NCI-H82 (cell line): ENCODE data around the gene APOH.
A peak's percentile ranks its signal among the peaks of the same experiment; 100 is the strongest.

Source experiments
- DNase-seq: peaks from one replicate; lab custom pipeline; 2025; lab: John Stamatoyannopoulos, UW

Gene APOH

DNA sequence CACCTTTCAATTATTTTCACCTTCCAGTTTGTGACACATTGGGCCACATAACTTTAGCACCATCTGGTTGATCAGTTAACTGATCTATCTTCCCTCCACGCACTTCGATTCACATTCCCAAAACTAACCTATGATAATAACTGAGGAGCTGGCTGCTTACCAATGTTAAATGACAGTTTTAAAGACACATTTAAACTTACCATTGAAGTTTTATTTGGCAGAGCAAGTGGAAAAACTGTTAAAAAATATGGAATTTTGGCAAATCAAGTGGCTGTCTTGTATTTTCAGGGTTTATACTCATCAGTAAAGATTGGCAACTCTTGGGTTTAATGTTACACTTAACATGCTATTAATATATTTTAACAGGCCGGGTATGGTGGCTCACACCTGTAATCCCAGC lies 5.4 kb upstream of the APOH start:
- DNase-seq: no peak

DNA sequence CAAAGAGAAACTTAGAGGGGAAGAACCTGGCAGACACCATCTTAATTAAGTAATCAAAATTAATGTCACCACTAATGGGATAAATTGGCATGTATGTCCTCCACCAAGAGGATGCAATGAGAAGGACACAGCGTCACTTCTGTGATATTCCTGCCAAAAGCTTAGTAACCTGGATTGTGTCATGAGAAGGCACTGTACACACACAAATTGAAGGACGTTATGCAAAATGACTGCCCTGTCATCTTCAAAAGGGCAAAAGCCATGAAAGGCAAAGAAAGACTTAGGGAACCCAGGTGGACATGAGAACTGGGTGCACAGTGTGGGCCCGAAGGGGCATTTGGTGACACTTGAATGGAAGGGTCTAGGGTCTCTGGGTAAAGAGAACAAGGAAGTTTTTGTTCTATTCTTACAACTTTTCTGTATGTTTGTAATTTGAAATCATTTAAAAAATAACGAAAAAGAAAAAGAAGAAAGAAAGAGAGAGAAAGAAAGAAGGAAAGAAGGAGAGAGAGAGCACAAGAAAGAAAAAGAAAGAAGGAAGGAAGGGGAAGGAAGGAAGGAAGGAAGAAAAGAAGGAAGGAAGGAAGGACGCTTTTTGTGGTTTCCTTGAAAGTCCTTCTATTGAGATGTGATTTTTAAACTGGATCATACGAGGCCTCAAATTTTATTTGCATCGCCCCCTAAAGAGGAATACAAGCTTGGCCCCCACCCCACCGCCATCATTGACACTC lies 4.0 kb upstream of the APOH start:
- no peak for DNase-seq

DNA sequence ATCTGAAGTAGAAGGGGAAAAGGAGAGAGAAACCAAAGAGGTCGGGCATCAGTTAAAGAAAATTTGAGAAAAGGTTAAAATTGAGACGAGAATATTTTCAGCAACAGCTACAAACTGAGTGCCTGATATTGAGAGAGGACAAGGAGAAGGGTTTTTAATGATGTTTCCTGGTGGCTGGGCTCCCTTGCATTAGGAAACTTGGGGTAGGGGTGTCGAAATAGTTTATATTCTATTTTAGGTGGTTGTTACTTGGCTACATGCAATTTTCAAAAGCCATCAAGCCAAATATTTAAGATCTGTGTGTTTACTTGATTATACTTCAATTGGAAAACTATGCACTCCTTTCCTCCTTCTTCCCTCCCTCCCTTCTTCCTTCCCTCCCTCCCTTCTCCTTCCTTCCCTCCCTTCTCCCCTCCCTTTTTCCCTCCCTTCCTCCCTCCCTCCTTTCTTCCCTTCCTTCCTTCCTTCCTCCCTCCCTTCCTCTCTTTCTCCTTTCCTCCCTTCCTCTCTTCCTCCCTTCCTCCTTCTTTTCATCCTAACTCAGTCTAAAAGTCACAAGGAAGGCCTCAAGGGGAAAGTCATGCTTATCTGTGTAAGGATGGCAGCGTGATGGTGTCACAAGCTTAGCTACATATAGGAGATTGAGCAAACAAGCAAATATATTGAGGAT lies 1.8 kb upstream of the APOH start:
- DNase-seq: no peak

DNA sequence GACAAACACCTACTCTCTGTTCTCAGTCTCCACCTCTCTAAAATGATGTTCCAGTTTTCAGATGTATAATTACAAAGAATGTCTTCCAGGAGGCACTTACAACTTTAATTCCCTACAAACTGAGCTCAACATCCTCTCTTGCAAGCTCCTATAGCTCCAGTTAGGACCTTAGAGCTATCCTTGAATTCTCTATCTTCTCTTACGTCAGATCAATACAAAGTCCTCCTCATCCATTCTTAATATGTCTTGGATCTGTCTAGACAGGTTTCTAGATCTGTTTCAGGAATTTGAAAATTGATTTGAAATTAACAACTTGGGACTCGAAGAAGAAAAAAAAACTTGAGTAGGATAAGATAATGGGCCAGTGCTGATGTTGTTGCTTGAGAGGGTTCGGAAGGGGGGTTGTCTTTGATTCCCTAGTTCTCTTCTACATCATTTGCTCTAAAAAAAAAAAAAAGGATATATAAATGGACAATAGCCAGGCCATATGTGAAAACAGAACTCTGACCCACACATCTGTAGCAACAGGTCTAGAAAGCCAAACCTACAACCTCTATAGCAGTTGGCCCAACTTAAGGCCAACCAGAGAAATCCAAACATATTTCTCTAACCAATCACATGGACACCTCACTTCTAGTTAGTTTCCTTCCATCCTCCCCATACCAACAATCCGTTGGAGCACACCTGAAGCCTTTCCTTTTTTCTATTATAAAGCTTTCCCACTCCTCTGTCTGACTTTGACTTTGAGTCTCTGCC lies 746 bp upstream of the APOH start:
- DNase-seq: no peak

DNA sequence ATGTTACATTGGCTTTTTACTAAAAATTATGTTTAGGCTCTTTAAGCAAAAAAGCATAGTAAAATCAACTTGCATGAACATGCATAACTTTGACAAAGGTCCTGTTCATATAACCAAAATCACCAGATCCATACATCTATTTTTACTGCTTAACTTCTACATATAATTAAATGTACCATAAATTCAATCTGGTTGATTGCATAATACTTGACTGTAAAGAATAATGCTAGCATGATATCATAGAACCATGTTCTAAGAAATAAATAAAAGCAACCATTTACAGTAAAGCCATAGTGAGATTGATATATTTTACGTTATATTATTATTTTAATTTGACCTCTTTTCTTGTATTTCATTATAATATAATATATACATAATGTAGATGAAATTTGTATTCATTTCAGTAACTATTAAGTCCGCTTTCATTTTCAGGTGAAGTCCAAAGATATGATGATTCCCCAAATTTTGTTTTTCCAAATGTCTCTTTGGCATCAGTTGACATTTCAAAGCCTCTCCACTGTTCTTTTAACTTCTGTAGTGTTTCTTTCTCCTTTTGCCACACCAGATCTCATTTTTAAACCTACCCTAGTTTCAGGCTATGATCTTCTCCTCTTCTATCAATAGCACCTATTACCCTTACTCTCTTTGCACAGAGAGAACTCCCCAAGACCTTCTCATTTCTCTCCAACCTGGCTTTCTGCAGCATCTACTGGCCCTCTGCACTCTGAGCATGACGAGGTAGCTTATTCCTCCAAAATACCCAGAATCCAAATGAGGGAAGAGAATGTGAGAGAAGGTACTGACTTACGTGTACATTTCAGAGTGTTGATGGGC lies 1.8 kb downstream of the APOH start:
- DNase-seq: no peak

DNA sequence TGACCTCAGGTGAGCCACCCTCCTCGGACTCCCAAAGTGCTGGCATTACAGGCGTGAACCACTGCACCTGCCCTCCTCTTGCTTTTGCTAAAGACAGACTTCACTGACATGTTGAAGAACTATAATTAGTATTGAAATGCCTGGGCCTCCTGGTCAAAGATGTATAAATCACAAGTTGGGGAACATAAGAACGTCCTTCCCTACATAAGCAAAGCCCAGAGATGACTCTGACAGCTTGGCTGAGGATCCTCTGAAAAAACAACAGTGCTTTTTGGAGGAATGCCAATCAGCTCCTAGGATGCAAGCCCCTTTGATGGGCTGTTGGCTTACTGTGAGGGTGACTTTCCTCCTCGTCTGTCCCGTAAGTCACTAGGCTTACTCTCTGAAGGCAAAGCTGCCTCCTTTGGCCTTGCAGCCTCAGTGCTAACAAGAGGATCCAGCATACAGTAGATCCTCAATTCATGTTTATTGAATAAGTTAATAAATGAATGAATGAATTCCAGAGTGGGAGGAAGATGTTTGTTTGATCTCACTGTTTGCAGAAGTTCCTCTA lies 6.3 kb downstream of the APOH start:
- no peak for DNase-seq

DNA sequence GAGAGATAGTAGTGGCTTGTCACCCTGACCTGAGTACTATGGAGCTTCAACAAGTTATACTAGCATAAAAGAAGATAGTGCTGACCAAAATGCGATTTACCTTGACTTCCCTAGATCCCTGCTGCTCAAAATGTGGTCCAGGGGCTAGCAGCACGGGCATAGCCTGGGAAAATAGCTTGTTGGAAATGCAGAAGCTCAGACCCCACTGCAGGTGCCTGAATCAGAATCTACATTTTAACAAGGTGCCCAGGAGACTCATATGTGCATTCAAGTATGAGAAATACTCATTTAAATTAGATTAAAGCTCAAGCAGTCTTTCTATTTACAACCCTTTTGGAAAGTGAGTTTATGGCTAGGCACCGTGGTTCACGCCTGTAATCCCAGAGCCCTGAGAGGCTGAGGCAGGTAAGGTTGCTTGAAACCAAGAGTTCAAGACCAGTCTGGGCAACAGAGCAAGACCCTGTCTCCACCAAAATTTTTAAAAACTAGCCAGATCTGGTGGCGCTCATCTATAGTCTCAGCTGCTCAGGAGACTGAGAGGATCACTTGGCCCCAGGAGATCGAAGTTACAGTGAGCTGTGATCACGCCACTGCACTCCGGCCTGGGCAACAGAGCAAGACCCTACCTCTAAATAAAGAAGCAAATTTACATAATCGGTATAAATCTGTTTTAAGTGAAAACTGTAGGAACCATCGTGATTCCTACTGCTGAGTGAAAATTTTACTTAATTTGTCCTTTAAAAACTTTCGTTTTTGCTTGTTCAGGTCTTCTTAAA lies 7.3 kb downstream of the APOH start:
- DNase-seq: no peak

DNA sequence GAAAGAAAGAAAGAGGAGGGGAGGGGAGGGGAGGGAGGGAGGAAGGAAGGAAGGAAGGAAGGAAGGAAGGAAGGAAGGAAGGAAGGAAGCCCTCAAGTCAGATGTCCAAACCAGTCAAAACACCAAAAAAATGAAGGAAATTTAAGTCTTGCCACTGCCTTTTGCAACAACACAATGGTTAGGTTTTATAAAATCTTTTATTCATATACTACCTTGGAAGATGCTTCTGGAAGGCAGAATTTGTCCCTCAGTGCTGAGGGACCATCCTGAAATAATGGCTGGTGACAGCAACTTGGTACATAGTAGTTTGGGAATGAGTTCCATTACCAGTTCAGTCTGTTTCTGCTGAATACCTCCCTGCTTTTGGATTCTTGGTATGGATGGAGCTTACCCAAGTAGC lies 7.9 kb downstream of the APOH start:
- DNase-seq: no peak

DNA sequence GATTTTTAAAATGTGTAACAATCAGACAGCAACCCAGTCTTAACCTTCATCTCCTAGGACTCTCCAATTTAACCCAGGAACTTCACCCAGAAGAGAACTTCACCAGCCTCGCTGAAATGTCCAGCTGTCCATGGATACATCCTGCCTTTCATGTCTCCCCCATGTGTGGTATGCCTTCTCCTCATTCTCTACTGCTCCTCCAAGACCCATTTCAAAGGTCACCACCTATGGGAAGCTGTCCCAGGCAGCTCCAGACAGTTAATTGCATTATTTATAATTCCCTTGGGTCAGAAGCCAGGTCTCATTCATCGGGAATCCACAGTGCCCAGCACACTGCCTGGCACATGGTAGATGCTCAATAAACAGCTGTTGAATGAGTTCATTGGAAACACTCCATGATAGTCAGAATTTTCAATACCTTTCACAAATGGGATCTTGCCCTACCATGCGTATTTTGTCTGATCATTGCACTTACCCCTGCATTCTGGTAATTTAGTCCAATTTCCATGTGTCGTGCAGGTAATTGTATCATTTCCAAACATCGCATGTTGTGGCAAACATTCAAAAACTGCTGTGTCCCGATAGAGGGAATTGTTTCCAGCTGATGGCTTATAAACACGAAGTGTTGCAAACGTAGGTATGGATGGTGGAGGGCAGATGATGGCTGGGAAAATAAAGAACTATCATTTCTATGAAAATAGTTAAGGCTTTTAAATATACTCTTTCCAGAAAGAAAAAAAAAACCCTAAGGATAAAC lies 9.0 kb downstream of the APOH start:
- no peak for DNase-seq

DNA sequence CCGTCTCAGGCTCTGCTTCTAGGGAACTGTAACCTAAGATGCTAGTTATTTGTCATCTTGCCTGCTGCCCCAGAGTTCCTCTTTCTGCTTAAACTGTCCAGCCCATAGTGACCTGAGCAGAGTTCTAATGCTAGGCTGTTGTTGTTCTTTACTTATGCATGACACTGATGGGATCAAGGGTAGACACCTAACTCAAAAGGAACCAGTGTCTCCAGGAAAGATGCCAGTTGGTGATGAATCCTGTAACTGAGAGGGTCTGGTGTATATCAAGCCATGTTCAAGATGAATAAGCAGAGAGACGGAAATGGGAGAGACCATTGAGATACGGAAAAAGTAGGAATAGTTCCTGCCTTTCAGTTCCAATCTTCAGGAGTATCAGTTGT lies 13.7 kb downstream of the APOH start:
- no peak for DNase-seq

DNA sequence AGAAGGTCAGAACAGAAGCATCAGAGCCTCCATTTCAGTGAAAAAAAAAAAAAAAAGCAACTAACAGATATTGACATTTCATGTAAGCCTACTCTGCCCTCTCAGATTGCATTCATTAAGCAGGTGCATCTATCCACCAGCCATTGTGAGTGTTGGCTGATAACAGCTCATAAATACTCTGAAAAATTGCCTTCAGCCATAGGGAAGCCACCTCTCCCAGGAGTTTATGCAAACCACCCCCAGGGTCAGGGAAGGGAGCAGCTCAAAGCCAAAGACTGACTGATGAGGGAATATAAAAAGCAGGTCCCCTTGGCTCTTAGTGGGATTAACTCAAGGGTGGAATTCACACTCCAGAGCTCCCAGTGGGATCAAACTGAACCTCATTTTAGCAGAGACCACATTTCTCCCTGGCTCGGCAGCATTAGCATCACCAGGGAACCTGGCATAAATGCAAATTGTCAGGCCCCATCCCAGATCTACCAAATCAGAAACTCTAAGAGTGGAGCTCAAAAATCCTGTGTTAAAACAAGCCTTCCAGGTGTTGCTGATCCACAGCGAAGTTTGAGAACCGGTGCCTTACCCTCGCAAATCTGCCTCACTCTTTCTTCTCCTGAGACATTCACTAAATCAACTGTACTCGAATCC lies 14.2 kb downstream of the APOH start:
- no peak for DNase-seq

DNA sequence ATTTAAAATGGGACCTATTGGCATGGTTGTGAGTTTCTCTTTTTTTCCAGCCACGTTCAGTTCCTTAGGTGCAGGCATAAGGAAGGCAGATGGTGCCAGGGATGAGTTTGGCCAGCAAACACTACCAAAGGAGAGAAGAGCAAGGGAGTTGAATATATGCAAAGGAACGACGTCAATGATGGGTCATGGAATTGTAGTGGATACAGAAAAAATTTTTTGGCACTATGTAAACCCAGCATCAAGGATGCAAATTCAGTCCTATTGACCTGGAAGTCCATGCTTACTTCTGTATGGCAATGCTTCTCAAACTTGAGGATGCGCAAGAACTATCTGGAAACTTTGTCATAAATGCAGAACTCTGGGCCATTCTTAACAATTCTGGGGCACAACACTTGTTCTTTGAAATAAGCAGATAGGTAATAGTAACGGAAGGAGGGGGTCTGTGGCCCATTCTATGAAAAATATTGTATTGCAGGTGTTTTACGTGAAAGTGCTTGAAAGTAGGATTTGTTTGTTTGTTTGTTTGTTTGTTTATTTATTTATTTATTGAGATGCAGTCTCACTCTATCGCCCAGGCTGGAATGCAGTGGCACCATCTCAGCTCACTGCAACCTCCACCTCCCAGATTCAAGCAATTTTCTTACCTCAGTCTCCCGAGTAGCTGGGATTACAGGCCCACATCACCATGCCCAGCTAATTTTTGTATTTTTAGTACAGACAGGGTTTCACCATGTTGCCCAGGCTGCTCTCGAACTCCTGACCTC lies 18.0 kb downstream of the APOH start:
- no peak for DNase-seq

DNA sequence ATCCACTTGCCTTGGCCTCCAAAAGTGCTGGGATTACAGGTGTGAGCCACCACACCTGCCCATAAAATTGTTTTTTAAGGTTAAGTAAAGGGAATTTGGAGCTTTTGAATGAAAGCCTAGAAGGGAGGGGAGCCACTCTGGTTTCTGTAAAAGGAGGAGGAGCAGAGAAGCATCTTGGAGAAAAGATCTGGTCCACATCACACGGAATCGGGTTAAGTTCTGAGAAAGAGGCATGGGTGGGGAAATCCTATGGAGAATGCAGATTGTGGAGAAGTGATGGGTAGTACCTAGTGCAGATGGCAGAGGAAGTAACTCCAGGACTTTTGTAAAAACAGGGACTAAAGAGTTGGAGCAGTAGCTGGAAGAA lies 19.0 kb downstream of the APOH start:
- no peak for DNase-seq

DNA sequence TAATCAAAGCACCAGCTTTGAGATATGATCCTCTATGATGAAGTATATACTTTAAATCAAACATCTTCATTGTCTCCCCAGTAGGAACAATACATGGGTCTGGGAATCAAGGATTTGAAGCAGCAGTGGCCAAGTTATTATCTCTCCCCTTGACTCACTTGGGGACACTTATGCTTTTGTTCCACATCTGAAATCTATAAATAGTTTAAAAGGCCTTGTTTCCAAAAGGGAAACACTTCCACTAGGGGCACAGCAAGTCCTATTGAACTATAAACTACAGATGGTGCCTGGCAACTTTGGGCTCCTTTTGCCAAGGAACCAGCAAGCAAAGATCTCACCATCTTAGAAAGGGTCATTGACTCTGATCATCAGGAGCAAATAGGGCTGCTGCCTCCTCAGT lies 21.3 kb downstream of the APOH start:
- no peak for DNase-seq

DNA sequence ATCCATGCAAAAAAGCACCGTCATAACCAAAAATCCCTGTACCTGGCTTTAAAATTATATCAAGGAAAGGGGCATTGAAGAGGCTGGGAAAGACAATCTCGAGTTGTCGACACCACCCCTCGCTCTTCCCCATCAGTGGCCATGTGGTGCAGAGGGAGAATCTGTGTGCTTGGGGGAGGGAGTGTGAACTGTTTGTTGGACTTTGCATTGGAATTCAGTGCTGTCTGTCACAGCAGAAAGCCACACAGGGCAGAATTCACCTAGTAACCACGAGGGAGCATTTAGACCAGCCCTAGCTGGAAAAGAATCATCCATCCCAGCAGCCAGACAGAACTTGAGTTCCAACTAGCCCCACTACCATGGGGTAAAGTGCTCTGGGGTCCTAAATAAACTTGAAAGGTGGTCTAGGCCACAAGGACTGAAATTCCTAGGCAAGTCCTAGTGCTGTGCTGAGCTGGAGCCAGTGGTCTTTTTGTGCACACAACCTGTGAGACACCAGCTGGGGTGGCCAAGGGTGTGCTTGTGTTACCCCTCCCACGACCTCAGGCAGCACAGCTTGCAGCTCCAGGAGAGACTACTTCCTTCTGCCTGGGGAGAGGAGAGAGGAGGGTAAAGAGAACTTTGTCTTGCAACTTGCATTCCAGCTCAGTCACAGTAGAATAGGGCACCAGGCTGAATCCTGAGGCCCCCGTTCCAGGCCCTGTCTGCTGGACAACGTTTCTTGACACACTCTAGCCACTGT lies 25.8 kb downstream of the APOH start:
- DNase-seq: no peak

DNA sequence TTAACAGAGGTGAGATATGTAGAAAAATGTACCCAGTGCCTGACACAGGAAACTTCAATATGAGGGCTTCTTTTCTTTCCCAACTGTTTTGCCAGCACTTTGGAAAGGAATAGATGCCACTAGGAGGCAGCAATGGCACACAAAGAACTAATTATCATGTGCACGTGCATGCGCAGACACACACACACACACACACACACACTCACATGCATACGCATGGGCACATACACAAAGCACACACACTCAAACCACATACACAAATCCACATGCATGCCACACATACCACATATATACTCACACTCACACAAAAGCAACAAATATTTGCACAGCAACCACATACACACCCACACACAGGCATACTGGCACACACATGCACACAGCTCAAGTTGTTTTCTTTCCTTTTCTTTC lies 28.5 kb downstream of the APOH start:
- DNase-seq: peak; percentile 79

DNA sequence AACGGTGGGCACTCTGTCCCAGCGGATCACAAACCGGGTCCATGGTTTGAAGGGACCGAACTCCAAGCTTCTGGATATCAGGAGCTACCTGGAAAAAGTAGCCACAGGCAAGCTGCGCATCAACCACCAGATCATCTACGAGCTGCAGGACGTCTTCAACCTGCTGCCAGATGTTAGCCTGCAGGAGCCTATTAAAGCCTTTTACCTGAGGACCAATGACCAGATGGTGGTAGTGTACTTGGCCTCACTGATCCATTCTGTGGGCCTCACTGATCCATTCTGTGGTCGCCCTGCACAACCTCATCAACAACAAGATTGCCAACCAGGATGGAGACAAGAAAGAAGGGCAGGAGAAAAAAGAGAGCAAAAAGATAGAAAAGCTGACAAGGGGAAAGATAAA lies 31.0 kb downstream of the APOH start:
- no peak for DNase-seq

DNA sequence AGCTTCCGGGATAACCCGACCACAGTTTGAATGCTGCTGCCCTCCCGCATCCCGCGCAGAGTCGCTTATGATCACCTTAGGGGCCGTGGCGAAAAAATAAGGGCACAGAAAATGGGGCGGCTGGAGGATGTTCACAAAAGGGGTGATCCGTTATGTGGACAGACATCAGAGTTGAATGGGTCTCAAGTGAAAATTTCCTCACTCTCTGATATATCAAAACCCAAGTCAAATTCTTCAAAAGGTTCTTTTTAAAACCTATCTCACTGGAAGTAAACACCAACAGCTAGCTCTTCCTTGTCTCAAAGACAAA lies 36.9 kb downstream of the APOH start:
- no peak for DNase-seq
